Pericardium fibroblast (primary cell): Measurements from ENCODE around the gene WASHC2A. TPM values are rescaled to one million over a fixed set of nuclear protein-coding genes. Genes with fewer than 3 reads are reported as not detected.

Experiments used
- total RNA-seq: library from RNA; depleted of rRNA; stranded (reverse); fragments of >200 nt; gene quantifications from 2 replicates; pipeline ENCODE4 v1.2.3, GENCODE V29; 2015

The WASHC2A gene, protein sequence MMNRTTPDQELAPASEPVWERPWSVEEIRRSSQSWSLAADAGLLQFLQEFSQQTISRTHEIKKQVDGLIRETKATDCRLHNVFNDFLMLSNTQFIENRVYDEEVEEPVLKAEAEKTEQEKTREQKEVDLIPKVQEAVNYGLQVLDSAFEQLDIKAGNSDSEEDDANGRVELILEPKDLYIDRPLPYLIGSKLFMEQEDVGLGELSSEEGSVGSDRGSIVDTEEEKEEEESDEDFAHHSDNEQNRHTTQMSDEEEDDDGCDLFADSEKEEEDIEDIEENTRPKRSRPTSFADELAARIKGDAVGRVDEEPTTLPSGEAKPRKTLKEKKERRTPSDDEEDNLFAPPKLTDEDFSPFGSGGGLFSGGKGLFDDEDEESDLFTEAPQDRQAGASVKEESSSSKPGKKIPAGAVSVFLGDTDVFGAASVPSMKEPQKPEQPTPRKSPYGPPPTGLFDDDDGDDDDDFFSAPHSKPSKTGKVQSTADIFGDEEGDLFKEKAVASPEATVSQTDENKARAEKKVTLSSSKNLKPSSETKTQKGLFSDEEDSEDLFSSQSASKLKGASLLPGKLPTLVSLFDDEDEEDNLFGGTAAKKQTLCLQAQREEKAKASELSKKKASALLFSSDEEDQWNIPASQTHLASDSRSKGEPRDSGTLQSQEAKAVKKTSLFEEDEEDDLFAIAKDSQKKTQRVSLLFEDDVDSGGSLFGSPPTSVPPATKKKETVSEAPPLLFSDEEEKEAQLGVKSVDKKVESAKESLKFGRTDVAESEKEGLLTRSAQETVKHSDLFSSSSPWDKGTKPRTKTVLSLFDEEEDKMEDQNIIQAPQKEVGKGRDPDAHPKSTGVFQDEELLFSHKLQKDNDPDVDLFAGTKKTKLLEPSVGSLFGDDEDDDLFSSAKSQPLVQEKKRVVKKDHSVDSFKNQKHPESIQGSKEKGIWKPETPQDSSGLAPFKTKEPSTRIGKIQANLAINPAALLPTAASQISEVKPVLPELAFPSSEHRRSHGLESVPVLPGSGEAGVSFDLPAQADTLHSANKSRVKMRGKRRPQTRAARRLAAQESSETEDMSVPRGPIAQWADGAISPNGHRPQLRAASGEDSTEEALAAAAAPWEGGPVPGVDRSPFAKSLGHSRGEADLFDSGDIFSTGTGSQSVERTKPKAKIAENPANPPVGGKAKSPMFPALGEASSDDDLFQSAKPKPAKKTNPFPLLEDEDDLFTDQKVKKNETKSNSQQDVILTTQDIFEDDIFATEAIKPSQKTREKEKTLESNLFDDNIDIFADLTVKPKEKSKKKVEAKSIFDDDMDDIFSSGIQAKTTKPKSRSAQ (N-terminal part only)
- 27.2 and 35.9 TPM in 2 replicates for total RNA-seq

DNA sequence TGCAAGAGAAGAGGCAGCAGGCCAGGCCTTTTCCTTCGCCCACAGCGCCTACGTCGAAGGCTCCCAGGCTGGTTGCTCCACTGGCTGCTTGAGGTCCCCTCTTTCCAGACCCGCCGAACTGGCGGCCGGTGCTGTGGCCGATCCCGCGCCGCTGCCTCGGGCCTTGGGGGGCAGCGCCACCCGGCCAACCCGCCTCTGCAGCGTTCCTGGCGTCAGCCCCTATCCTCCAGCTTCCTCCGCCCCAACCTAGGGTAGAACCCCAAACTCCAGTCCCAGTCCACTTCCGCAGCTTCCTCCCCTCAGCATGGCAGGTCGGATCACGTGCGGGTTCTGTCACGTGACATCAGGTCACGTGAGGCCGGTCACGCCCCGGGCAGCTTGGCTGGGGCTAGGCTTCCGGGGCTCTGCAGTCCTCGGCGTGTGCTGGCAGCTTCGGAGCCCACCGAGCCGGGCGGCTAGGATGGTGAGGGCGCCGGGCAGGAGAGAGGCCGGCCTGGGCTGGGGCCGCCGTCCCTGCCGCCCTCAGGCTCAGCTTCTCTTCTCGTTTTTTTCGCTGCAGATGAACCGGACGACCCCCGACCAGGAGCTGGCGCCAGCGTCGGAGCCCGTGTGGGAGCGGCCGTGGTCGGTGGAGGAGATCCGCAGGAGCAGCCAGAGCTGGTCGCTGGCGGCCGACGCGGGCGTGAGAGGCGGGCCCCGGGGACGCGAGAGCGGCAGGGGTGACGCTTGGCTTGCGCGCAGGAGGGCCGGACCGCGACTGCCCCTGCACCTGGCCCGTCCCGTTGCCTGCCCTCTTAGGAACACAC, at the start of gene WASHC2A:
Gene WASHC2A, plus strand, starts transcription at position 409 of the 806 bp plus-strand sequence. Its CDS starts 52 bp downstream, at position 461.

Other genes with a start within 250 kb of the WASHC2A start
- 10.9 and 13.7 TPM in 2 replicates for gene PARG, start 125.9 kb upstream of the WASHC2A start, total RNA-seq
- gene TIMM23B, start 125.9 kb upstream of the WASHC2A start, total RNA-seq = 5.4 and 13.7 TPM in 2 replicates
- 1.6 and 2.1 TPM in 2 replicates for gene AGAP6, start 79.5 kb upstream of the WASHC2A start, total RNA-seq
- gene ASAH2, start 183.6 kb downstream of the WASHC2A start, total RNA-seq = 0.09 and 0.47 TPM in 2 replicates